GM12872 (cell line): Measurements from ENCODE around the gene ACAD11.

Experiments
- CTCF ChIP-seq: IDR thresholded peaks from 3 replicates; pipeline ENCODE4 v1.5.1; 2011; ENCODE audit warnings: low read depth, mild to moderate bottlenecking, low read length, moderate library complexity; ENCODE audit not compliant: insufficient read depth

ACAD11 gene

DNA sequence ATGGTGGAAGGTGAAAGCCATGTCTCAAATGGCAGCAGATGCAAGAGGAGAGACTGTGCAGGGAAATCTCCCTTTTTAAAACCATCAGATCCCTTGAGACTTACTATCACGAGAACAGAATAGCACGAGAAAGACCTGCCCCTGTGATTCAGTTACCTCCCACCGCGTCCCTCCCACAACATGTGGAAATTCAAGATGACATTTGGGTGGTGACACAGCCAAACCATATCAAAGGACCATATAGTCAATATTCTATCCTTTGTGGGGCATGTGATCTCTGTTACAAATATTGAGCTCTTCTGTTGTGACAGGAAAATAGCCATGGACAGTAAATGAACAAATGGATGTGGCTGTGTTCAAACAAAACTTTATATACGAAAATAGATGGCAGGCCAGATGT, 139.7 kb downstream of the ACAD11 start:
- no peak for TF ChIP-seq CTCF

- no peak for TF ChIP-seq CTCF
Measured at GRCh38 chr3:132517311-132517710, 142.3 kb downstream of the ACAD11 start.

- TF ChIP-seq CTCF: no peak
Measured at GRCh38 chr3:132513057-132513456, 146.6 kb downstream of the ACAD11 start.

- no peak for TF ChIP-seq CTCF
Measured at GRCh38 chr3:132509506-132509905, 150.1 kb downstream of the ACAD11 start.

DNA sequence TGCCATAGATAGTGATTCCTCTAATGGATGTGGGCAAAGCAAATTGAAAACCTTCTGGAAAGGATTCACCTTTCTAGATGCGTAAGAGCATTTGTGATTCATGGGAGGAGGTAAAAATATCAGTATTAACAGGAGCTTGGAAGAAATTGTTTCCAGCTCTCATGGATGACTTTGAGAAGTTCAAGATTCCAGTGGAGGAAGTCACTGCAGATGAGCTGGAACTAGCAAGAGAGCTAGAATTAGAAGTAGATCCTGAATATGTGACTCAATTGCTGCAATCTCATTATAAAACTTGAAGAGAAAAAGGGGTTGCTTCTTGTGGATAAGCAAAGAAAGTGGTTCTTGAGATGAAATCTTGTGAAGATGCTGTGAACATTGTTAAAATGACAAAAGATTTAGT, 150.5 kb downstream of the ACAD11 start:
- TF ChIP-seq CTCF: no peak
